GM12865 (cell line): Measurements from ENCODE around the gene ATRN.

Source experiments
- DNase-seq: peaks from one replicate; pipeline ENCODE4 v3.0.0; 2010; ENCODE audit warnings: low read depth
- H3K4me3 ChIP-seq: 2 replicates; pipeline ENCODE4 v1.5.1; 2011; ENCODE audit warnings: mild to moderate bottlenecking, low read depth, low read length, control low read depth
- CTCF ChIP-seq: IDR thresholded peaks from 2 replicates; pipeline ENCODE4 v1.5.1; 2011; ENCODE audit warnings: low read length, control low read depth, low read depth, inconsistent platforms; ENCODE audit not compliant: insufficient read depth; ENCODE audit errors: missing control alignments

Gene ATRN

GRCh38 chr20:3669710-3670367 is 199.0 kb downstream of the ATRN start:
- no peak overlapping the region for H3K4me3 ChIP-seq
- DNase-seq = no peak

GRCh38 chr20:3670511-3670910 is 199.7 kb downstream of the ATRN start:
- TF ChIP-seq CTCF = no peak
- H3K4me3 ChIP-seq = no peak overlapping the region
- no peak for DNase-seq

More at GRCh38 chr20:3669710-3670367, 199.0 kb downstream of the ATRN start:
- TF ChIP-seq CTCF = no peak

- H3K4me3 ChIP-seq = no peak overlapping the region
- TF ChIP-seq CTCF = no peak
- DNase-seq = no peak
Observed at GRCh38 chr20:3670945-3671344, 200.1 kb downstream of the ATRN start.

- no peak for DNase-seq
- TF ChIP-seq CTCF = no peak
- H3K4me3 ChIP-seq = no peak overlapping the region
Observed at GRCh38 chr20:3671986-3672546, 201.2 kb downstream of the ATRN start.

GRCh38 chr20:3672547-3673171 is 201.8 kb downstream of the ATRN start:
- no peak for DNase-seq
- no peak for TF ChIP-seq CTCF
- no peak overlapping the region for H3K4me3 ChIP-seq

- no peak for TF ChIP-seq CTCF
- no peak overlapping the region for H3K4me3 ChIP-seq
- no peak for DNase-seq
Observed at GRCh38 chr20:3673221-3674070, 202.6 kb downstream of the ATRN start.
